ENCODE data around the gene DGKB.

DGKB gene

GRCh38 chr7:14821757-14822480 lies 80.6 kb downstream of the DGKB start:
- no peak for DNase-seq (ENCODE audit: low read depth)

- DNase-seq (ENCODE audit: low read depth) = no peak
Measured at GRCh38 chr7:14818871-14819270, 83.7 kb downstream of the DGKB start.

DNA sequence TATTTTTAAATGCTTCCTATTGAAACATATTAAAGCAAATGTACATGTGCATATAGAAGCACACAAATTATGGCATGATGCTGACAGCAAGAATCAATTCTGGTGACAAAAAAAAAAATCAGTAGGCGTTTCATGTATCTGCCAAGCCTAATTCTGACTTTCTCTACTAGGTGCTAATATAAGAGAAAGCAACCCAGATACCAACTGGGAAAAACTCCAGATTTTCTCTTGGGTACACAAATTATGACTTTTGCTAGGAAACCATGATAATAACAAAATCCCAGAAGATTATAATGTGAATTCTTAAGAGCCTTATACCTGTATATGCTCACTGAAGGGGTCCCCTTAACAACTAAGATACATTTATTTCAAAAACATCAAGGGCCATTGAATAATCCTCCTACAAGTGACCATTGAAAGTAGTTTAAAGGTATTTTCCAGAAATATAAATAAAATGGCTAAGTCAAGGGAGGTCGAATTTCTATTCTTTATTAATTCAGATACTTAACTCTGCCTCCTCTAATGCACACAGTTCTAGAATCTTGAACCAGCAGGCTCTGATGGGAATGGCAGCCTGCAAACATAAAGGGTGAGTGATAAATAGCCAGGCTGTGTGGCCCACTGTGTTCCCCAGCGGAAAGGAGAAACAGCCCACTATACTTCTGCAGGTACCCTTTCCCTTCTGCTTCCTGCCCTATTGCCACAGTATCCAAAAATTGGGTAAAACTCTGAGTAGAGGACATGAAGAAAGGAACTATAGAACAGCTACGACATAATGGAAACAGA lies 84.5 kb downstream of the DGKB start:
- DNase-seq (ENCODE audit: low read depth) = no peak

GRCh38 chr7:14807507-14807906 lies 95.0 kb downstream of the DGKB start:
- DNase-seq (ENCODE audit: low read depth) = no peak

DNA sequence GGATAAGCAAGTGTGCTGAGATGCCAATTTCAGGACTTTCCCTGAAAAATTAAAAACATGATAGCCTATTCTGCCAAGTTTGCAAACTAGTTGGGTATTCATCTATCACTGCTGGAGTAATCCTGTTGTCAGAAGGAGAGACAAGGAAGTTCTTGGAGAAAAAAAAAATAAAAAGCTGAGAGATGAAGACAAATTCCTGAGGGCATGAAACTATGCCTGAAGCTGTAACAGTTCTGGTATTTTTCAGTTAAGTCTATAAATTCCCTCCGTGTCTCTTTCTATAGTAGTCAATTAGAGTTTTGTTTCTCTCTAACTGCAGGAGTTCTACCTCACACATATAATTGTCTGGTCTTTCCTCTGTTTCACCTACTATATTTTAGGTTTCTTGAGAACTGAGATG lies 95.7 kb downstream of the DGKB start:
- no peak for DNase-seq (ENCODE audit: low read depth)

DNA sequence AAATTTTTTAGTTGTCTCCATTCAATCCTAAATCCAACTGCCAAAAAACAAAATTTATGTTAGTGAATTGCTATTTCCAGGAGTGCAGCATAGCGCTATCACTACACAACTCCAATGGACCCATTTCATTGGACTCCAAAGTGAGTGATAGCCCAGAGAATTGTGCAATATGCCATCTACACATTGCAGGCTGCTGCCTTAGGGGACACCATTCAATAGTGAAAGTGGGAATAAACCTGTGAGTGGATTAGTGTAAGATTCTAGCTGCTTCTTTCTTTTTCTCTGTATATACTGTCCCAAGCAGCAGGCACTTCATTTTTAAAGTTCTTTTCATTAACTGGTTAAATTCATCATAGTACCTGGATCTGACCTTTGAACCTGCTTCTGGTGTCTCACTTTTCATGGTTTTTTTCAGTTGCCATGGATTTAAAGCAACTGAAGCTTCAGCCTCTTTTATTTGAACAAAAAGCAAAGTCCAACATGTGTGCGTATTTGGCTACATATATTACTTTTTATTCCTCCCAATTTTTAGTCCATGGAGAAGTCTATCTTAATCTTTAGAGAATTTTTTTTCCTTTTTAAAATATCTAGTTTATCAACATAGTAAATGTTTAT lies 97.3 kb downstream of the DGKB start:
- DNase-seq (ENCODE audit: low read depth) = no peak

DNA sequence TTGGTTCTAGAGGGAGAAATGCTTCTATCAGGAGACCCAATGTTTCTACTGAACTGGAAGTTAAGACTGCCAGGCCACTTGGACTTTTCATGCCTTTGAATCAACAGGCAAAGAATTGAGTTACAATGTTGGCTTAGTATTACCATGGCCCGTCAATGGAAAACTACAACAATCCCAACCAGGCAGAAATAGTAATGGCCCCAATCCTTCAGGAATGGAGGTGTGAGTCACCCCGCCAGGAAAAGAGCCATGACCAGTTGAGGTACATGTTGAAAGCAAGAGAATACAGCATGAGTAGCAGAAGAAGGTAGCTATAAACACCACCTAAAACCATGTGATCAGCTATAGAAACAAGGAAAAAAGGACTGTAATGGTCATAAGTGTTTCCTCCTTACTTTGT lies 101.9 kb downstream of the DGKB start:
- DNase-seq (ENCODE audit: low read depth) = no peak

DNA sequence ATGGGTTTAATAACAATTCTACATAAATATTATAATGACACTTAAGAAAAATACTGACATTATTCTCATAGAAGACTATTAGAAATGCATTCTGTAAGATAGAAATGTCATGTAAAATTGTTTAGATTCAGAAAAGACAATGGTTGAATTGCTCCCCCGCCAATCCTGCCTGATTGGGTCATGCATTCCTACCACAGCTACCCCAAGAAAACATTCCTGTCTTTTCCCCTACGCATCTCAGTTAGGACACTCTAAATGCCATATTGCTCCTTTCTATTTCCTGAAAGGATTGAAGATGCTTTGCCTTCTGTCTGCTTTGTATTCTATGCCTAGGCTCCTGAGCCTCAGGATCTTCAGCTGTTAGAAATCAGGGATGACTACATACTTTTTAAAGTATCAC lies 109.4 kb downstream of the DGKB start:
- no peak for DNase-seq (ENCODE audit: low read depth)

GRCh38 chr7:14787551-14787950 lies 115.0 kb downstream of the DGKB start:
- no peak for DNase-seq (ENCODE audit: low read depth)

DNA sequence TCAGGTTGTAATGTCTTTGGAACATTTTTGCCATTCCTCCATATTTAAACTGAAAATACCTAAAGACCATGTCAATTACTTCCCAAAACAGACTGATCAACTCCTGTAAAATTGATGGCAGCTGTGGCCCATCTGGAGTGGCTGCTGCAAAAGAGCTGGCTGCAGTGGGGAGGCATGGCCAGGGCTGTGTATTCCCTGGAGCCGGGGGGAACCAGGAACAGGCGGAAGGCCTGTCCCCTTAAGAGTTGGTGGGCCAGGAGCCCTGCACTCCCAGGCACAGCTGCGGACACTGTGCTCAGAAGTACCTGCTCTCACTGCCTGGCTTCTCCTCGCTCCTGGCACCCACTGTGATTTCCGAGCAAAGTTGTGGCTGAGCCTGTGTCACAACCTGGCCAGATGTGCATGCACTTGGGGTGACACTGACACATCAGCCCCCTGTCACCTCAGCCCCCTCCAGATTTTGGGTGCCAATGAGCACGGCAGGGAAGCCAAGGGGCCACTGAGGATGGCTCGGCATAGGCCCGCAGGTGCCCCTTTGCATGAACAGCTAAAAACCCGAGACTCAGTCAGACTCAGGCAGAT lies 116.1 kb downstream of the DGKB start:
- DNase-seq (ENCODE audit: low read depth) = no peak

DNA sequence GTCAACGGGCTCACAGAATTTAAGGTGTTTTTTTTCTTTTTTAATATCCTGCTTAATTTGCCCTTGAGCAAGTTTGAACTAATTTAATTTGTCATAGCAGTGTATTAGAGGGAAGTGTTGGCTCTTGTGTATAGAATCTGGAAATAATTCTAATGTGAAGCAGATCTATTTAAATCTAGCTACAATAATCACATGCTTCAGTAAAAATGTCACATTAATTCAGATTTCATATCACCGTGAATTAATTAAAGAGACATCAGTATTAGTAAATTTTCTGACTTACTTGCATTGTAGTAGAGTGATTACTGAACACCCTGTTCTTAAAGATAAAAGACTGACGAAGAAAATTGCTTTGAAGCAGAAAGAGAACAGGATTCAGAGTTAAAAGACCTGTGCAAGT lies 124.7 kb downstream of the DGKB start:
- DNase-seq (ENCODE audit: low read depth) = no peak

DNA sequence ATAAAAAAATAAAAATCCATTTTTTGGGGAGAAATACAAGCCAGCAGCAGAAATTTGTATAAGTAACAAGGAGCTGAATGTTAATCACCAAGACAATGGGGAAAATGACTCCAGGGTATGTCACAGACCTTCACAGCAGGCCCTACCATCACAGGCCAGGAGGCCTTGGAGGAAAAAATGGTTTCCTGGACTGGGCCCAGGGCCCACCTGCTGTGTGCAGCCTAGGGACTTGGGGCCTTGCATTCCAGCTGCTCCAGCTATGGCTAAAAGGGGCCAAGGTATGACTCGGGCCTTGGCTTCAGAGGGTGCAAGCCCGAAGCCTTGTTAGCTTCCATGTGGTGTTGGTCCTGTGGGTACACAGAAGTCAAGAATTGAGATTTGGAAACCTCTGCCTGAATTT lies 126.3 kb downstream of the DGKB start:
- no peak for DNase-seq (ENCODE audit: low read depth)

GRCh38 chr7:14773729-14774271 lies 128.8 kb downstream of the DGKB start:
- no peak for DNase-seq (ENCODE audit: low read depth)

DNA sequence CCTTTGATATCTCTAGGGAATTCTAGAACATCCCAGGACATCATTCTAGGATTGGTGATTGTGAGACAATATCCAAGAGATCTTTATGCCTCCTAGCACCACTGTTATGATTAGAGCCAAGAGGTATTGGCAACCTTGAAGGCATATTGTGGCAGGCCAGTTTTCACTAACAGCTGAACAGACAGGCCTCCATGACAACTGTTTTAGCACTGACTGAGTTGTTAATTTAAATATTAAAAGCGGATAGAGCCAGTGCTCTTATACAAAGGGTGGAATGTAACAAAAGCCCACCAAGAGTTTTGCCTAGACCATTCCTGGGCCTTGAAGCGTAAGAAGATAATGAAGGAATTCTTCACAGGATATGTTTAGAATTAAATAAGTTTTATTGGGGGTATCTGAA lies 131.9 kb downstream of the DGKB start:
- no peak for DNase-seq (ENCODE audit: low read depth)

DNA sequence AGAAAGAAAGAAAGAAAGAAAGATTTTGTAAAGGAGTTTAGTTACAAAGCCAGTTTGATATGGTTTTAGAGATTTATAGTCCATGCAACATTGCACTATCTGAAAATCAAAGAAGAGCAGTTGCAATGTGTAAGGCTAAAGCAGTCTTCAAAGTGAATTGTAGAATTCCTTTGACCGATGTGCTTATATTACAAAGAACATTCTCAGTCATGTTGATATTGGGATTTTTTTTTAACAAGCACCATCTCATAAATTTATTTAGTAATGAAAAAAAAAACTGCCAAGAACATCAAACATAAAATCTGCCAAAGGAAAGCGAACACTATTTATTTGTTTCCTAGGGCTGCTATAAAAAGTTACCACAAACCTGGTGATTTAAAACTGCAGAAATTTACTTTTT lies 133.3 kb downstream of the DGKB start:
- no peak for DNase-seq (ENCODE audit: low read depth)

- no peak for DNase-seq (ENCODE audit: low read depth)
Measured at GRCh38 chr7:14767716-14768425, 134.7 kb downstream of the DGKB start.

- no peak for DNase-seq (ENCODE audit: low read depth)
Measured at GRCh38 chr7:14766747-14767146, 135.8 kb downstream of the DGKB start.

DNA sequence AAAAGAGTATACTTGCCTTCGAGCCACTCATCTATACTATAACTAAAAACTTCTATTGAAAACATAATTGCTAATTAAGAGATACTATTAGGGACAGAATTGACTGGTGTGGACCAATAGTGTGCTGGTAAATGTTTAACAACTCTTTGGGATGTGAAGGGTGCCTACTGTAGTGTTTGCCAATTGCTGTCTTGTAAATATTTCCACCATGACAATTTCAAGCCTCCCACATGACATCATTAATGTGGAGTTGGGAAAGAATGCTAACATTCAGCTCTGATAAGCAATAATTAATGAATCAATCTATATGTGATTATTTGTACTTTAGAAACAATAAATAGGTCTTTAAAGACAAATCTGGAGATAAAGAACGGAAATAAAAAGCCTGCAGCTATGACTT lies 136.8 kb downstream of the DGKB start:
- no peak for DNase-seq (ENCODE audit: low read depth)

GRCh38 chr7:14762561-14762960 lies 140.0 kb downstream of the DGKB start:
- DNase-seq (ENCODE audit: low read depth) = no peak

DNA sequence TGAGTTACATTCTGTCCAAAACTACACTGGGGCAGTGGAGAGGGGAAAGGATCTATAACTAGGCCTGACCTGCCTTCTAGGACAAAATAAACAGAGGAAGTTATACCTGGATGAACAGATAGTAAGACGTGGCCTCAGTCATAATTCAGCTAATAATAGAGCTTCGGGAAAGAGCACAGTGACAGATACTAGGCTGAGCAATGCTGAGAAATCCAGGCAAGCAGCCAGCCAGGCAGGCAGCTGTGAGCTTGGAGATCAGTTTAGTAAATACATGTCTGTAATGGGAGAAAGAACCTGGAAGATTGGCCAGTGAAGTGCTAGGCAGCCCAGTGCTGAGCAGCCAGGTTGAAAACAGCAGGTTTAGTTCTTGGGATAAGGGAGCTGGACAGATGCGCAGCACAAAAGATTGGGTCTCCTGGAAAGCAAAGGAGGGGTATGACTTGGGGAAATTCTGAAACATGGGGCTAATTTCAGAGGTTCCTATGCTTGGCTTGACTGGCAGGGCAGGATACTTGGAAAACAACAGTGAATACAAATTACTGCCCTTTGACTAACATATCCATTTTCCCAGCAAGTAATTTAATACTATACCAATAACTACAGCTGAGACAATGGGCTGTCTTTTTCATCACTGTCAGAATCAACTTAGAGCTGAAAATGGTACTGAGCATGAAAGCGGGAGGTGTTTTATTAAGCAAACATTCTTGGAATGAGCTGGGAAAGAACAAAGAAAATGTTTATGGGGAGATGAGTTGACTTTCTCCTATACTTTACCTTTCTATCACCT lies 140.8 kb downstream of the DGKB start:
- DNase-seq (ENCODE audit: low read depth) = no peak
